NCI-H1105 (cell line): ENCODE results near the gene MAP7.
"Not testable (repeated sequence)": the region's sequence is repeated elsewhere in the genome, so short reads cannot be mapped to it uniquely, and the experiment has no call there.

Experiments
- DNase-seq: peaks from one replicate; lab custom pipeline; 2025; lab: John Stamatoyannopoulos, UW

MAP7 gene

DNA sequence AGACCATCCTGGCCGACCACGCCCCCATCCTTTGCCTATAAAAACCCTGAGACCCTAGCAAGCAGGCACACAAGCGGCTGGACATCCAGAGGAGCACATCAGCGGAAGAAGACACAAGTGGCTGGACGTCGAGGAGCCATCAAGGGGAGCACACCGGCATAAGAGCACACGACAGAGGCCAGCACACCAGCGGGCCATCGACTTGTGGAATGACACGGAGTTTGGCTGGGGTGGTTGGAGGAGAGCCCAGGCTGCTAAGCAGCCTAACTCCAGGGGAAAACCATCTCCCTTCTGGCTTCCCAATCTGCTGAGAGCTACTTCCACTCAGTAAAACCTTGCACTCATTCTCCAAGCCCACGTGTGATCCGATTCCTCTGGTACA, 215.8 kb downstream of the MAP7 start:
- DNase-seq: no peak

DNA sequence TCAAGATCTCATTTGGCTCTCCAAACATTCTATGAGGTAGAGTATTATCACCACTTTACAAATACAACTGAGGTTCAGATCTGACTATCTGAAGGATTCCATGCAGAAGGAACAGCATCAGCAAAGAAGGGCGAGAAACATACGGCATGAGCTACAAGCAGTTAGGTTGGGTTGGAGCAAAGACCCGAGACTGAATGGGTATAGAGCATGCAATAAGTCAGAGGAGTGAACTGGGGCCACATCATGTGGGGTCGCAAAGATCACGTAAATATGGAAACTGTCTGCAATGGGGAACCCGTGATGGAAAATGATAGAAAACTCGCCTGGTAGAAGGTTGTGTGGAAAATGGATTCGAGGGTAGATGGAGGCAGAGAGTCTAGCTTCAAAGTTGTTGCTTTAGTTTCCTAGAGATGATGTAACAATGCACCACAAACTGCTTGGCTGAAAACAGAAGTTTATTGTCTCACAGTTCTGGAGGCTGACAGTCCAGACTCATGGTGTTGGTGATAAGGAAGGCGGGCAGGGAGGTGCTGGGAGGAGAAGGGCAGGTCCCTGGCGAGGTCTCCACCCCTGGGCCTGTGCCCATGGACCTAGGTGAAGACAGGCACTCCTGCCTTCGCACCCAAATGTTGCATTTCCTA, 216.3 kb downstream of the MAP7 start:
- no peak for DNase-seq

DNA sequence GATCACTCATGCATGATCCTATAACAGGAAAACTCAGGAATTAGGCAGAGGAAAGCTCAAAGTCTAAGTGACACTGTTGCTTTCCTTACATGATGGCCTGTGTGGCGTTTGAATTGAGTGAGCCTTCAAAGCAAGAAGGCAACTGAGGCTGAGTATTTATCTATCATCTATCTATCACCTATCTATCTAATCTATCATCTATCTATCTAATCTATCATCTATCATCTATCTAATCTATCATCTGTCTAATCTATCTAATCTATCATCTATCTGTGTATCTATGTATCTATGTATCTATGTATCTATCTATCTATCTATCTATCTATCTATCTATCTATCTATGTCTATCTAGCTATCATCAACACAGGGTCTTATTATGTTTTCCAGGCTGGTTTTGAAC, 218.8 kb downstream of the MAP7 start:
- DNase-seq: no peak

DNA sequence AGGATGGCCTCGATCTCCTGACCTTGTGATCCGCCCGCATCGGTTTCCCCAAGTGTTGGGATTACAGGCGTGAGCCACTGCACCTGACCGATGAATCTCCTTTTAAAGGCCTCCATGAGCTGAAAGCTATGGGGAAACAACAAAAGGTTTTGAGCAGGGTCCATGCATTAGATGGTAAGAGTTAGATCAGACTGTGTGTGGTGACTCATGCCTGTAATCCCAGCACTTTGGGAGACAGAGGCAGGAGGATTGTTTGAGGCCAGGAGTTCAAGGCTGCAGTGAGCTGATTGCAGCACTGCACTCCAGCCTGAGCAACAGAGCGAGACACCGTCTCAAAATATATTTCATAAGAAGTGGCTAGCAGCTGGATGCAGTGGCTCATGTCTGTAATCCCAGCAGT, 219.6 kb downstream of the MAP7 start:
- DNase-seq: no peak

DNA sequence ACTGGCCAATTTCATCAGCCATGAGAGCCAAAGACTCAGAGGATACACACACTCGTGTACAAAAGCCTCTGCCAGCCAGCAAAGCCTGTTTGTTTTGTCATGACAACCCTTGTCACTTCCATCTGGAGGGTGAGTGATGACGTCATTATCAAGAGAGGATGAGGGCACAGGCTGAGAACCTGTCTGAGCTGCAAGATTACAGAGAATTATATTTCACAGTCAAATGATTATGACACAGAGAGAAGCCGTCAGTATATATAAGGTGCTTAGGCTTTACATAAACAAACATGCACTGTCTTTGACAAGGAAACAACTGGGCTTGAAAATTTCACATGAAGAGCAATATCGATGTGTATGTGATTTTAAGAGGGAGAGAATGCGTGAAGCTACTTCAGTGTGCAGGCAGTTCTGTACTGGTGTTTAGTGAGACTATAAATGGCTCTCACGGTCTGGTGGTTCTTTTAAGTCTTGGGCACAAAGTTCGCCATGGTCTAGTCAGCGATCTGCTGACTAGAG, 224.1 kb downstream of the MAP7 start:
- peak; percentile 15 for DNase-seq

DNA sequence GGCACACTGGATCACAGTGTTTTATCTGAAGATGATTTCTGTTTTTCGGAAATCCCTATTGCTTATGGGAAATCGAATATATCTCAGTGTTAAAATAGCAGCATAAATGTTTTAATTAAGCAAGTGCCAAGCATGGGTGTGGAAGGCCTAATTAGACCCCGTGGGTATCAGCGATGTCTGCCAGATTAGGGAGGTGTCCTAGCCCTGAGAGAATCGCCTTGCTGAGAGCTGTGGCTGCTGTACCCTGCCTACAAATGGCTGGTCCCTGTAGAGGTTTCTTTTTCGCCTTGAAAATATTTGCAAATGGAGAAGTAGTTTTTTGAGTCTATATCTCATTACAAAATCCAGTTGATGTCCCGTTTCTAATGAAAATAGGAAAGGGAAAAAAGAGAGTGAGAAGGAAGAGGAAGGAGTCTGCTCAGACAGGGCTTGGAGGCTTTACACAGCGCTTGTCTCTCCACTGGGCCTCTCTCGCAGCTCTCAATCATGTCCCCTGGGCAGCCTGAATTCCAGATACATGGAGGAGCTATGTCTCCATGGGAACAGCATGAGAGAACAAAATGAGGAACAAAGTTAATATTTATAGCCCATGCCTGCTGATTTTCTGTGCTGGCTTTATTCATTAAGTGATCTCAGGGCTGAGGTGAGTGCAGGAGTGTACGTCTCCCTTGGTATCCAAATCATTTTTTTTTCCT, 225.4 kb downstream of the MAP7 start:
- DNase-seq: no peak

DNA sequence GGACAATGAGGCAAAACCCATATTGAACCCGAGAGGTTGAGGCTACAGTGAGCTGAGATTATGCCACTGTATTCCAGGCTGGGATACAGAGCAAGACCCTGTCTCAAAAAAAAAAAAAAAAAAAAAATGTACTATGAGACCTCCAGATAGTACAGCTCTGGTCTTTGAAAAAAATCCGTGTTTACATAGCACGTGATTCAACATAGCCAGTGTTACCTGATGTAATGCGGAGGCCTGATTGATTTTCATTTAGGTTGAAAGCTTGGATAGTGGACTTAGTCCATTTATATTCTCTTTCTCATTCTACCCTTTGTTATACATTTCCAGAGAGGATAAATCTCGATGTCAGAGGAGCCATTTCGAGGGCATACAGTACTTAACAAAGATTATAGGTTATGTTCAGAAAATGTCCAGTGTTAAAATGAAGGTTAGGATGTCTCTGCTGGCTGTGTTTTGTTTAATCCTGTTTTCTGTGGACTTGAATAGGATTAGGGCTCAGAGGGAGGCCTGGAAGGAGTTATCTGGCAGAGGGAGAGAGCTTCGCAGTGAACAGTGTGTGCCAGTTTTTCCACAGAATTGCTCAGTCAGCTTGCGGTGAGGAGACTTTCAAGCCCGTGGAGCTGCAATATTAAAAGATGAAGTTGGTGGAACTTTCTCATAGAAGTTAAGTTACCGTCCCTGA, 226.7 kb downstream of the MAP7 start:
- DNase-seq: no peak

DNA sequence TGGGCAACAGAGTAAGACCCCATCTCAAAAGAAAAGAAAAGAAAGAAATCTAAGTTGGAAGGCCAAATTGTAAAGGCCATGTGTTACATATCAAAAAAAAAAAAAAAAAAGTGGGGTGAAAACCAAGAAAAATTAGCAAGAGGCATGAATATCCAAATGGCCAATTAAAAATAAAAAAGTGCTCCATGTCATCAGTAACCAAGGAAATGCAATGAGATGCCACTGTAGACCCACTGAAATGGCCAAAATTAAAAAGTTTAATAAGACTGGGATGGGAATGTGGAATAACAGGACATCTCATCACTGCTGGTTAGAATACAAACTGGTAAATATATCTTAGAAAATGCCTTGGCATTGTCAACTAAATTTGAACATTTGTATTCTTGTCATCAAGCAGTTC, 230.5 kb downstream of the MAP7 start:
- DNase-seq: no peak

DNA sequence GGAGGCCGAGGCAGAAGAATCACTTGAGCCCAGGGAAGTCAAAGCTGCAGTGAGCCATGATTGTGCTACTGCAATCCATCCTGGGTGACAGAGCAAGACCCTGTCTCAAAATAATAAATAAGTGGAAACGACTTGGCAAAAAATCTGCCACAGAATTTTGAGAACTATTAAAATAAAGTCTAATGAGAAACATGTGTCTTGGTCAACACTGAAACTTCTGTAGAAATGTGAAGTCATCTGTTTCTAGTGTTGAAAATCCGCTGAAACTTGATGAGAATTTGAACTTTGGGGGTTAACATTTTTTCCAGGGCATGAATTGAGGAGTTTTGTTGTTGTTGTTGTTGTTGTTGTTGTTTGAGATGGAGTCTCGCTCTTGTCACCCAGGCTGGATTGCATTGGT, 231.5 kb downstream of the MAP7 start:
- no peak for DNase-seq

DNA sequence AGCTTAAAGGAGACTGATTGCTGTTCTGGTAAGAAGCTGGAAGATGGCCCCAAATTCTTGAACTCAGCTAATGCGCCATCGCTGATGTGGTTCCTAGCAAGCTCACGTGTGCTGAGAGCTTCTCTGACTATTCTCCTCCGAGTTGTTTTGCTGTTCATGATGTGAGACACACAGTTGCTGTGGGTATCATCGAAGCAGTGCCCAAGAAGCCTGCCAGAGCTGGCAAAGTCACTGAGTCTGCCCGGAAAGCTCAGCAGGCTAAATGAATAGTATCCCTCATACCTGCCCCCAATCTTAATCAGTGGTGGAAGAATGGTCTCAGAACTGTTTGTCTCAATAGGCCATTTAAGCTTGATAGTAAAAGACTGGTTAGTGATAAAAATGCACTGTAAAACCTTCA, 232.3 kb downstream of the MAP7 start:
- DNase-seq: no peak

DNA sequence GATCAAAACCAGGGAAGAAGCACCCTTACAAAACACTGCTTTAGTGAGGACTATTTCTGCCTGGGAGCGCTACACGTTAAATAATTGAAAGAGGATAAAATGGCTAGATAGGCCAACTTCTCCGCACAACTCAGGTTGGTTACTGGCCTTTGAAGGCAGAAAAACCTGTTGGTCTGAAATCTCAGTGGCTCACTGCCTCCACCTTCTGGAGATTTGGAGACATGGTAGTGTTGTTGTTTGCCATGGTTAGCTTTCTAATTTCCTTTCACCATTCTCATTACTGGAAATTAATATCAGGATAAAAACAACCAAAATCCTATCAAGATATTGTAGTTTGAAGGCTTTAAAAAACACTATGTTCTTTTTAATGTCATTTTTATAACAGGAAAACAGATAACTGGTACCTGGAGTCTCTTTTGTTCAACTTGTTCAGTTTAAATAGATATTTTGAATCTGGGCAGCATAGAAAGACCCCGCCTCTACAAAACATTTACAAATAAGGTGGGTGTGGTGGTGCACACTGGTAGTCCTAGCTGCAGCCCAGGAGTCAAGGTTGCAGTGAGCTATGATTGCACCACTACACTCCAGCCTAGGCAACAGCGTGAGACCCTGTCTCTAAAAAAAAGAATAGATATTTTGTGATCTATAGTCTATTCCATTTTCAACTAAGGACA, 233.1 kb downstream of the MAP7 start:
- peak; percentile 64 for DNase-seq

DNA sequence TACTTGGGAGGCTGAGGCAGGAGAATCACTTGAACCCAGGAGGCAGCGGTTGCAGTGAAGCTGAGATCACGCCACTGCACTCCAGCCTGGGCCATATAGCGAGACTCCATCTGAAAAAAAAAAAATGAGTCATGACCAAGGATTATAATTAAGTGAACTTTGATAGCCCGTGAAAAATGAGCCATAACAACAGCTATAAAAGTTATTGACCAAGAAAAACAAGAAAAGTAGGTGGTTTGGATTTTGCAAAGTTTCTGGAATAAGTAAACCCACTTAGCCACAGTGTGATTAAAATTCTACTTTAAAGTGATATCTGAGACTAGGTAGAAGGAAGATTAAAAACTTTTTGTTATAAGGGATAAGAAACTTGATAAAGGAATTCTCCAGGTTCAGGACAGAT, 234.6 kb downstream of the MAP7 start:
- no peak for DNase-seq

DNA sequence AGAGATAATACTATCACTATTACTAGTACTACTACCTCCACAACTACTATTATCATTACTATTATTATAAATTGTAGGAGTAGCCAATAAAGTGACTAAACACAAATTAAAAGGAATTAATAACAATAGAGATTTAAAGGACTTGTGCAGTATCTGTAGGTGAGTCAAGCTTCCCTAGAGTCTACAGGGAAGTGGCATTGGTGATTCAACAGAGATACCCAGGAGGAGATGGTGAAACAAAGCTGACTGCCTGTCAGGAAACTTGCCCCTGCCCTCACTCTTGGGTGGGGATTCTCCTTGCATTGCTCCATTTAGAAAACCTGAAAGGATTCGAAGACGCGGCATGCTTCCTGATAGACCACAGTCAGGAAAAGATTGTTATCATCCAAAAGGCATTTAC, 237.2 kb downstream of the MAP7 start:
- no peak for DNase-seq

DNA sequence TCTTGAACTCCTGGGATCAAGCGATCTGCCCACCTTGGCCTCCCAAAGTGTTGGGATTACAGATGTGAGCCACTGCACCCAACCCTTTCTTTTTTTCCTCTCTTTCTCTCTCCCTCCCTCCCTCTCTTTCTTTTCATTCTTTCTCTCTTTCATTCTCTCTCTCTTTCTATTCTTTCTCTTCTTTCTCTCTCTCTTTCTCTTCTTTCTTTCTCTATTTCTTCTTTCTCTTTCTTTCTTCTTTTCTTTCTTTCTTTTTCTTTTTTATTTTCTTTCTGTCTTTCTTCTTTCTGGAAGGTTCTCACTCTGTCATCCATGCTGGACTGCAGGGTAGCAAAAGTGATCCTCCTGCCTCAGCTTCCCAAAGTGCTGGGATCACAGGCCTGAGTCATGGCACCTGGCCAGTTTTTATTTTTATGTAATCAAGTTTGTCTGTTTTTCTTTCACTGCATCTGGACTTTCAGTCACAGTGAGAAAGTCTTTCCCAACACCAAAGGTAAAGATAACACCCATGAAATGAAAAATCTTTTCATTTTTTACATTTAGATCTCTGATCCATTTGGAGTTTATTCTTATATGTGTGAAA, 240.4 kb downstream of the MAP7 start:
- no peak for DNase-seq

DNA sequence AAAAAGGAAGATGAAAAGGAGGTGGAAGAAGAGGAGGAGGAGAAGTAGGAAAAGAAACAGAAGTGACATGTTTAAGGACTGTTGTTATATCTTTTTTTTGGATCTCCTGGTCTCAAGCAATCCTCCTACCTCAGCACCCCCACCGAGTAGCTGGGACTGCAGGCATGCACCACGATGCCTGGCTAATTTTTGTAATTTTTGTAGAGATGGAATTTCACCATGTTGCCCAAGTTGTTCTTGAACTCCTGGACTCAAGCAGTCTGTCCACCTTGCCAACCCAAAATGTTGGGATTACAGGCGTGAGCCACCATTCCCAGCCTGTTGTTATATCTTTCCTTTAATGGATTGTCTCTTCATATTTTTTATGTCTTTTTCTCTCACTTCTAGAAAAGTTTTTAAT, 241.1 kb downstream of the MAP7 start:
- no peak for DNase-seq

DNA sequence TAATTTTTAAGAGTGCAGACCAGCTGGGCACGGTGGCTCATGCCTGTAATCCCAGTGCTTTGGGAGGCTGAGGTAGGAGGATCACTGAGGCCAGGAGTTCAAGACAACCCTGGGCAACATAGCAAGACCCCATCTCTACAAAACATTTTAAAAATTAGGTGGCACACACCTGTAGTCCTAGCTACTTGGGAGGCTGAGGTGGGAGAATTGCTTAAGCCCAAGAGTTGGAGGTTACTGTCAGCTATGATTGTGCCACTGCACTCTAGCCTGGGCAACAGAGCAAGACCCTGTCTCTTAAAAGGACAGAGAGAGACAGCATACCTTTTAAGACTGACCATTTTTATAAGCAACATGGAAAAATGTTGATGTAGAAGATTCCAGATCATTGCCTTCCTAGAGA, 241.8 kb downstream of the MAP7 start:
- DNase-seq: not testable (repeated sequence)

DNA sequence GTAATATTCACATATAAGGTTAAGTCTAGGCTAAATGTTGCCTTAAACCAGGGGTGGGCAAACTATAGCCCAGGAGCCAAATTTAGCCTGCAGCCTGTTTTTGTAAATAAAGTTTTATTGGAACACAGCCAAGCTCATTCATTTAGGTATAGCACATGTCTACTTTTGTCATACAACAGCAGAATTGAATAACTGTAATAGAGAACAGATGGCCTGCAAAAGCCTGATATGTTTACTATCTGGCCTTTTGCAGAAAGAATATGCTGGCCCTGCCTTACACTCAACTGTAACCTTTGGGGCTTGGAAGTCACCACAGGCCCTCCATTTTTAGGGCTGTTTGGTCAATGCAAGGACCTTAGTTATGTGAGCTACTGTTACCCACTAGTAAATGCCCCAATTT, 242.9 kb downstream of the MAP7 start:
- DNase-seq: no peak

DNA sequence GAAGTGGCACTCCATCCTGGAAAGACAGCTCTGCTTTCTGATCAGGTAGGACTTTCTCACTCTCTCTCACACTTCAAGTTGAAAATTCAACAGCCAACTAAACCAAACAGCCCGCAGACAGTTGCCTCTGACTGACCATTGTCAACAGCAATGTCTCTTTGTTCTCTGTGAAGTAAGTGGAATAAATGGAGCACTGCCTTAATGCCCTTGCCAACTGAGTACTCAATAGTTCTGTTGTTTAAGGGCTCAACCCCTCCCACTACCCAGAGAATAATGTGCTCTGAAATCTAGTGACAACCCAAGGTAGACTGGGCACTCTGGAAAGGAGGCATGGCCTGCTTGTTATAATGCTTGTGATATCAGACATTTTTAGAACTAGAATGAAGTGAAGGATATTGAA, 243.8 kb downstream of the MAP7 start:
- DNase-seq: no peak

DNA sequence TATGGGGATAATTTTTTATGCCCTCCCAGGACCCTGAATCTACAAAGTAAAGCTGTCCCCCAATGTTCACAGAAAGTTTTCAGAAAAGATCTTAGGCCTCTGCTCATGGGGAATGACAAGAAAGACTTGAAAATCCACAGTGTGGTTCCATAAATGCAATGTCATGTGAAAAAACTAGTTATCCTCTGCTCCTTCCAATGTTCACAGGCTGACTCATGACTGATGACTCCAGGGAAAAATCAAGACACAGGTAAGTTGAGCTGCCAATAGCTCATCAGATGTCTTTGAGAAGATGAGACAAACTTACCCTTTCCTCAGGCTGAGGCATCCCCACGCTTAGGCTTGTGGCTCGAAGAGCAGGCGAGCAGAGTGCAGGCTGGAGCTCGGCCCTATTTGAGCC, 245.8 kb downstream of the MAP7 start:
- DNase-seq: no peak

DNA sequence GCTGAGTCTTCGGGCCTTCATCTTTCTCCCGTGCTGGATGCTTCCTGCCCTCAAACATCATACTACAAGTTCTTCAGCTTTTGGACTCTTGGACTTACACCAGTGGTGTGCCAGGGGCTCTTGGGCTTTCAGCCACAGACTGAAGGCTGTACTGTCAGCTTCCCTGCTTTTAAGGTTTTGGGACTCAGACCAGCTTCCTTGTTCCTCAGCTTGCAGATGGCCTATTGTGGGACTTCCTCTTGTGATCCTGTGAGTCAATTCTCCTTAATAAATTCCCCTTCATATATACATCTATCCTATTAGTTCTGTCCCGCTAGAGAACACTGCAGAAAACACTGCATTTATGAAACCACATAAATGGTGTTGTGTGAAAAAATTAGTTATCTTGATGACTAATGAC, 246.7 kb downstream of the MAP7 start:
- no peak for DNase-seq

DNA sequence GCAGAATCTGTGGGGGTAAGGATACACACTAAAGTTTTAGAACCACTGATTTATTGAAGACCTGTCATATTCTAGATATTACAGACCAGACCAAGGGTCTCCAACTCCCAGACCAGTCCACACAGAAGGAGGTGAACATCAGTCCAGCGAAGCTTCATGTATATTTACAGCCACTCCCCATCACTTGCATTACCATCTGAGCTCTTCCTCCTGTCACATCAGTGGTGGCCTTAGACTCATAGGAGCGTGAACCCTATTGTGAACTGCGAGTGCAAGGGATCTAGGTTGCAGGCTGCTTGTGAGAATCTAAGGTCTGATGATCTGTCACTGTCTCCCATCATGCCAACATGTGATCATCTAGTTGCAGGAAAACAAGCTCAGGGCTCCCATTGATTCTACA, 255.6 kb downstream of the MAP7 start:
- DNase-seq: no peak
